Keratinocyte (primary cell): ENCODE data around the gene CCDC97. TPM values are rescaled to one million over a fixed set of nuclear protein-coding genes. Genes with fewer than 3 reads are reported as not detected.

ENCODE experiments used
- DNase-seq: peaks from one replicate; pipeline ENCODE4 v3.0.0-alpha.2; 2011; ENCODE audit warnings: low read depth, missing footprints, low spot score
- FAIRE-seq: peaks from 2 replicates; lab custom pipeline; 2011; peaks lifted over from hg19 to GRCh38; lab: Jason Lieb, UNC
- H2AFZ ChIP-seq: 2 replicates; pipeline ENCODE4 v1.6.0; 2012; ENCODE audit warnings: low read length, control low read depth, inconsistent platforms; ENCODE audit not compliant: control insufficient read depth
- H3K27ac ChIP-seq: 2 replicates; pipeline ENCODE4 v1.5.1; 2011; ENCODE audit warnings: low read length; ENCODE audit not compliant: control insufficient read depth, insufficient read depth
- H3K27me3 ChIP-seq: 3 replicates; pipeline ENCODE4 v1.6.0; 2011; ENCODE audit warnings: low read length; ENCODE audit not compliant: control insufficient read depth, insufficient read depth; ENCODE audit errors: extremely low read depth
- H3K36me3 ChIP-seq, 2 experiments: 2 replicates in 1 of 2; 3 replicates in 1 of 2; pipeline ENCODE4 v1.5.1; 2011; ENCODE audit warnings: low read length in 2 of 2, mild to moderate bottlenecking in 1 of 2; ENCODE audit not compliant: control insufficient read depth in 2 of 2, insufficient read depth in 2 of 2; ENCODE audit errors: extremely low read depth in 1 of 2
- H3K4me1 ChIP-seq: 3 replicates; pipeline ENCODE4 v1.5.1; 2011; ENCODE audit warnings: low read length; ENCODE audit not compliant: control insufficient read depth, insufficient read depth; ENCODE audit errors: extremely low read depth
- H3K4me2 ChIP-seq: 3 replicates; pipeline ENCODE4 v1.6.0; 2011; ENCODE audit warnings: low read depth, low read length; ENCODE audit not compliant: control insufficient read depth, insufficient read depth; ENCODE audit errors: extremely low read depth
- H3K4me3 ChIP-seq, 3 experiments: fragments of 200-600 bp in 1 of 3; sonication (generic) in 1 of 3; 2 replicates in 2 of 3; 3 replicates in 1 of 3; pipeline ENCODE4 v1.5.1; 2011 to 2016; ENCODE audit warnings: low read length in 3 of 3, mild to moderate bottlenecking in 3 of 3, control low read depth in 2 of 3, inconsistent platforms in 1 of 3, low read depth in 1 of 3, mixed read lengths in 1 of 3, mixed run types in 1 of 3, moderate library complexity in 1 of 3; ENCODE audit not compliant: control insufficient read depth in 2 of 3, insufficient read depth in 2 of 3; ENCODE audit errors: extremely low read depth in 1 of 3
- H3K79me2 ChIP-seq: 2 replicates; pipeline ENCODE4 v1.6.0; 2012; ENCODE audit warnings: low read length; ENCODE audit not compliant: control insufficient read depth, insufficient read depth
- H3K9ac ChIP-seq: 3 replicates; pipeline ENCODE4 v1.6.0; 2011; ENCODE audit warnings: low read length; ENCODE audit not compliant: control insufficient read depth, insufficient read depth; ENCODE audit errors: extremely low read depth
- H3K9me1 ChIP-seq: 3 replicates; pipeline ENCODE4 v1.6.0; 2011; ENCODE audit warnings: low read length; ENCODE audit not compliant: control insufficient read depth, insufficient read depth; ENCODE audit errors: extremely low read depth
- H3K9me3 ChIP-seq: 2 replicates; pipeline ENCODE4 v1.5.1; 2012; ENCODE audit warnings: low read depth, low read length; ENCODE audit not compliant: control insufficient read depth
- H4K20me1 ChIP-seq: 3 replicates; pipeline ENCODE4 v1.6.0; 2011; ENCODE audit warnings: low read length; ENCODE audit not compliant: control insufficient read depth, insufficient read depth; ENCODE audit errors: extremely low read depth
- CTCF ChIP-seq, 3 experiments: IDR thresholded peaks in 1 of 3; conservative IDR thresholded peaks in 1 of 3; optimal IDR thresholded peaks in 1 of 3; 2 replicates in 2 of 3; 3 replicates in 1 of 3; pipeline versions ENCODE3 to v1.5.1; 2011; ENCODE audit warnings: low read length in 3 of 3, mild to moderate bottlenecking in 3 of 3, moderate library complexity in 2 of 3, control low read depth in 1 of 3, inconsistent platforms in 1 of 3; ENCODE audit not compliant: insufficient read depth in 2 of 3; ENCODE audit errors: extremely low read depth in 1 of 3
- EZH2 ChIP-seq: IDR thresholded peaks from one replicate; pipeline ENCODE4 v1.6.1; 2012; ENCODE audit warnings: inconsistent platforms, mild to moderate bottlenecking, low read length, moderate library complexity
- dilution Hi-C: fragments of 300-500 bp; cut with MboI; formaldehyde crosslinking; loops from one replicate; pipeline ENCODE4 v1.7.0; 2020; ENCODE audit warnings: low sequenced_read_pairs; ENCODE audit not compliant: extremely low pct_ligation_motif_present
- polyA plus RNA-seq, 5 experiments: library from polyadenylated mRNA; depleted of rRNA in 3 of 5; stranded (reverse) in 3 of 5; stranded (forward) in 1 of 5; unstranded in 1 of 5; fragments of >200 nt; gene quantifications; 1 replicate in 1 of 5; 2 replicates in 3 of 5; 3 replicates in 1 of 5; pipeline versions ENCODE4 v1.2.1 to v1.2.3, GENCODE V29; 2011 to 2012; ENCODE audit warnings: missing spikeins in 2 of 5, low read depth in 1 of 5, low replicate concordance in 1 of 5

Gene CCDC97
- polyA plus RNA-seq, 1 donor (not counting 4 experiments of a cell fraction or from before 2014, with no cell fraction given) = 6.8 TPM

DNA sequence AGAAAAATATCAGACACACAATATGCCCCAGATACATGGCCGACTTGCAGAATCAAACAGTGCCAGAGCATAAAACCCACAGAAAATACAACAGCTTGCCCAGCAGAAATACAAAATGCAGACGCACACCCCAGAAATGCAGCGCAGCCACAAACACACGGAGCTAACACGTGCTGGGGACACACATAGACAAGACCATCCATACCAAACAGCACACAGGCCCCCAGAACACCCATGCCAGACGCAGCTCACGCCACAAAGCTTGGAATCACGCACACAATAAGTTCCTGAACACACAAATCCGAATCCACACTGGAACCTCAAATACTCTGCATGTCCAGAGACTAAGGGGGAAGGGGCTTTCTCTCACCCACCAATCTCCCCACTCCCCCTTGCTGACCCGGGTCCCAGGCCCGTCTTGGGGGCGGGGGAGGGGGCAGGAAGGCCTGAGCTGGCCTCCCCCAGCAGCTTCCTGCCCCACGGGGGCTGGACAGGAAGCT lies 17.2 kb downstream of the CCDC97 start:
- H3K79me2 ChIP-seq = peaks cover 2% of the 10 kb centered on the region
- TF ChIP-seq EZH2 (no peak), CTCF (optimal IDR thresholded peaks at IDR 0.05 in 1 of 3, IDR thresholded peaks at IDR 0.05 in 1 of 3, conservative IDR thresholded peaks at IDR 0.05 in 1 of 3; ENCODE audit: extremely low read depth in 1 of 3, insufficient read depth in 2 of 3, low read length in 3 of 3) (no peak)
- peak overlapping the region in 2 of 3 experiments; percentile 13 to 56 for H3K4me3 ChIP-seq
- dilution Hi-C loops = no loop called here
- peak overlapping the region; percentile 72 for H3K4me2 ChIP-seq
- no peaks in the 10 kb centered on the region for H3K27me3 ChIP-seq
- peak overlapping the region; percentile 74 for H3K9ac ChIP-seq
- H3K9me3 ChIP-seq = no peaks in the 10 kb centered on the region
- no peak overlapping the region for H2AFZ ChIP-seq
- H3K36me3 ChIP-seq = peaks cover 10 to 16% of the 10 kb centered on the region in 2 experiments
- peak overlapping the region; percentile 63 for H3K27ac ChIP-seq
- H3K4me1 ChIP-seq = peaks cover 27% of the 10 kb centered on the region
- FAIRE-seq (peak; percentile 46), DNase-seq (no peak)
- no peaks in the 10 kb centered on the region for H3K9me1 ChIP-seq
- H4K20me1 ChIP-seq = peaks cover 6% of the 10 kb centered on the region

DNA sequence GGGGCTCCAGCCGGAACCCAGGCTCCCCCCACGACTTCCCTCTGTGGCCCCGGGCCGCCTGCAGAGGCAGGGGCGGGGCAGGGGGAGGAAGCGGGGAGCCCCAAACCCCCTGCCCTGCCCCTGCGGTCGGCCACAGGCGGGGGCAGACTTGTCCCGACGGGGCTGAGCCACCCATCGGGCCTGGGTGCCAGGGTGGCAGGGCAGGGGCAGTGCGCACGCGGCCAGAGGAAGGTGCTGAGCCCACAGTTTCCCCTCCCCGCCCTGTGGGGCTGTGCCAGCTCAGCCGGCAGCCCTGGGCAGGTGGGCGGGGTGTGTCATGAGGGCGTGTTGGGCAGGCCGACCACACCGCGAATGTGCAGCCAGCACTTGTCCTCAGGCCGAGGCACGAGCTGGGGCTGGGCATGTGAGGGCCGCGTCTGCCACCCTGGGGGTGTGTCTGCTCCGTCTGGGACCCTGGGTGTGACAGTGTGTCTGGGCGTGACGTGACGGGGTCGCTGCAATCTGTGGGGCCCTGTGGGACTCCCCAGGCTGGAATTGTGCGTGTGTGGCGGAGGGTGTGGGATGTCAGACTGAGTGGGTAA lies 17.7 kb downstream of the CCDC97 start:
- H3K9me3 ChIP-seq = no peaks in the 10 kb centered on the region
- H3K9me1 ChIP-seq = no peaks in the 10 kb centered on the region
- DNase-seq = peak; percentile 61
- no peak overlapping the region for H2AFZ ChIP-seq
- peaks cover 2% of the 10 kb centered on the region for H3K79me2 ChIP-seq
- H3K9ac ChIP-seq = peak overlapping the region; percentile 74
- no peaks in the 10 kb centered on the region for H3K27me3 ChIP-seq
- peak; percentile 62 for FAIRE-seq
- H3K4me3 ChIP-seq = peak overlapping the region in 1 of 3 experiments; percentile 13
- H4K20me1 ChIP-seq = peaks cover 5% of the 10 kb centered on the region
- TF ChIP-seq EZH2 = no peak
- peak in 1 of 3 experiments; percentile 0 for TF ChIP-seq CTCF (optimal IDR thresholded peaks at IDR 0.05 in 1 of 3, IDR thresholded peaks at IDR 0.05 in 1 of 3, conservative IDR thresholded peaks at IDR 0.05 in 1 of 3; ENCODE audit: extremely low read depth in 1 of 3, insufficient read depth in 2 of 3, low read length in 3 of 3)
- dilution Hi-C loops = no loop called here
- peak overlapping the region; percentile 72 for H3K27ac ChIP-seq
- H3K4me2 ChIP-seq = peak overlapping the region; percentile 72
- H3K36me3 ChIP-seq = peaks cover 10 to 12% of the 10 kb centered on the region in 2 experiments
- peaks cover 27% of the 10 kb centered on the region for H3K4me1 ChIP-seq
